H1 (cell line): ENCODE results near the gene ITSN1. TPM values are rescaled to one million over a fixed set of nuclear protein-coding genes. Genes with fewer than 3 reads are reported as not detected.

Source experiments
- CBX8 ChIP-seq: fragments of 300-800, 300-1000 bp; sonication (generic); IDR thresholded peaks from 2 replicates; pipeline ENCODE4 v1.7.1; 2016; ENCODE audit warnings: low read depth, low read length, borderline replicate concordance
- GABPA ChIP-seq: IDR thresholded peaks from 2 replicates; pipeline ENCODE4 v1.6.1; 2011; ENCODE audit warnings: mild to moderate bottlenecking, low read length, moderate library complexity, borderline replicate concordance; ENCODE audit not compliant: insufficient read depth
- KDM5A ChIP-seq: fragments of 200-600 bp; IDR thresholded peaks from 2 replicates; pipeline ENCODE4 v1.7.1; 2012; ENCODE audit warnings: mild to moderate bottlenecking, low read length, inconsistent platforms, mixed read lengths
- POU5F1 ChIP-seq: IDR thresholded peaks from 2 replicates; pipeline ENCODE4 v1.6.1; 2011; ENCODE audit warnings: low read depth, mild to moderate bottlenecking, low read length, moderate library complexity
- RAD21 ChIP-seq, 2 experiments: IDR thresholded peaks in 1 of 2; conservative IDR thresholded peaks in 1 of 2; 2 replicates each; pipeline ENCODE4 v1.6.1; 2011; ENCODE audit warnings: low read depth in 2 of 2, low read length in 2 of 2, improper control_type of control experiment in 1 of 2, inconsistent platforms in 1 of 2, mild to moderate bottlenecking in 1 of 2, moderate library complexity in 1 of 2
- TEAD4 ChIP-seq: IDR thresholded peaks from 2 replicates; pipeline ENCODE4 v1.6.1; 2012; ENCODE audit warnings: low read depth, low read length, inconsistent platforms, mixed read lengths
- polyA plus RNA-seq, 7 experiments: library from polyadenylated mRNA; depleted of rRNA in 3 of 7; stranded (reverse) in 5 of 7; unstranded in 2 of 7; fragments of >200 nt in 5 of 7; fragments of 200-250 nt in 2 of 7; gene quantifications; 1 replicate in 5 of 7; 2 replicates in 1 of 7; 4 replicates in 1 of 7; pipeline versions ENCODE4 v1.2.1 to v1.2.3, GENCODE V29; 2011 to 2013; ENCODE audit warnings: missing spikeins in 2 of 7, mixed read lengths in 2 of 7
- total RNA-seq: library from RNA; stranded (reverse); fragmentation: NEBNext Ultra II Directional; extraction: Animal tissue kit (Norgen Biotek cat#: 25700); gene quantifications from 2 replicates; pipeline ENCODE4 v1.2.1, GENCODE V29; 2021

The ITSN1 gene
- total and polyA plus RNA-seq, 2 of the 8 experiments (the other 6 are each of a cell fraction or from before 2014, with no cell fraction given), result 60.8 to 78.1 TPM

- TF ChIP-seq RAD21 (IDR thresholded peaks at IDR 0.05 in 1 of 2, conservative IDR thresholded peaks at IDR 0.05 in 1 of 2; ENCODE audit: low read depth in 2 of 2, low read length in 2 of 2) (no peak), TEAD4 (no peak), KDM5A (no peak), POU5F1 (no peak), CBX8 (no peak), GABPA (no peak)
These were observed 189.8 kb downstream of the ITSN1 start (continued) for GRCh38 chr21:33831962-33832659.
